SJSA1 (cell line): Measurements from ENCODE around the gene TAF5L. TPM values are rescaled to one million over a fixed set of nuclear protein-coding genes. Genes with fewer than 3 reads are reported as not detected.
A peak's percentile ranks its signal among the peaks of the same experiment; 100 is the strongest.

Source experiments
- DNase-seq, 2 experiments: peaks; one replicate each; pipeline ENCODE4 v3.0.0-alpha.2; 2015 to 2020; ENCODE audit warnings: low spot score in 2 of 2, low read depth in 1 of 2
- H3K27ac ChIP-seq: fragments of 250-450 bp; sonication (Bioruptor Pico); 2 replicates; pipeline ENCODE4 v1.5.1; 2020; ENCODE audit warnings: mild to moderate bottlenecking, moderate library complexity
- H3K27me3 ChIP-seq: fragments of 250-450 bp; sonication (Bioruptor Pico); replicated peaks from 2 replicates; pipeline ENCODE4 v1.5.1; 2020; ENCODE audit warnings: mild to moderate bottlenecking, moderate library complexity
- H3K36me3 ChIP-seq: fragments of 250-450 bp; sonication (Bioruptor Pico); 2 replicates; pipeline ENCODE4 v1.5.1; 2020; ENCODE audit warnings: mild to moderate bottlenecking
- H3K4me1 ChIP-seq: fragments of 250-450 bp; sonication (Bioruptor Pico); replicated peaks from 2 replicates; pipeline ENCODE4 v1.6.1; 2021; ENCODE audit warnings: mild to moderate bottlenecking
- H3K4me3 ChIP-seq: fragments of 250-450 bp; sonication (Bioruptor Pico); 2 replicates; pipeline ENCODE4 v1.5.1; 2020; ENCODE audit warnings: mild to moderate bottlenecking
- H3K9me3 ChIP-seq: fragments of 250-450 bp; sonication (Bioruptor Pico); replicated peaks from 2 replicates; pipeline ENCODE4 v1.5.1; 2020; ENCODE audit warnings: mild to moderate bottlenecking
- total RNA-seq: library from RNA; depleted of rRNA; stranded (reverse); fragments of >200 nt; shearing (Covaris generic); gene quantifications from 2 replicates; pipeline ENCODE4 v1.2.3, GENCODE V29; 2014

Gene TAF5L
- total RNA-seq, 1 experiment from 2014 or later: 25.5 TPM

GRCh38 chr1:229655781-229656180 is 29.9 kb upstream of the TAF5L start:
- no peak overlapping the region for H3K4me3 ChIP-seq
- no peak overlapping the region for H3K27ac ChIP-seq
- H3K9me3 ChIP-seq: no peaks in the 10 kb centered on the region
- no peaks in the 10 kb centered on the region for H3K27me3 ChIP-seq
- no peaks in the 10 kb centered on the region for H3K4me1 ChIP-seq
- DNase-seq: peak in 1 of 2 experiments; percentile 32
- H3K36me3 ChIP-seq: peaks cover 73% of the 10 kb centered on the region

DNA sequence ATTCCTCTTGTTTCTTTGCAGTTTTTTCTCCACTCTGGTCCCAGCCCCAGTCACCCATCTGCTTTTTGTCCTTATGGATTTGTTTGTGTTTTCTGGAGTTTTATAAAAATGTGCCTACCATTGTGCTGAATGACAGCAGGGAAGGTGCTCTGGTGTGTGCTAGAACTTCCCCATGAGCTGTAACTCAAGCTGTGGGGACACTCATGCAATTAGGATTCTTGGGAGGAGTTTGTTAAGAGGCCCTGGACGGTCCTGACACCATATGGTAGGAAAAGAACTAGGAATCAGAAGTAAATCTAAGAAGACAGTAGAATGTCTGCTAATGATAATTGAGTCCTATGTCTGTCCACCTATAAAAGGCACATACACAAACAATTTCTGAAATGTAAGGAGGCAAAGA is 27.5 kb upstream of the TAF5L start:
- Histone ChIP-seq H3K9me3 (no peaks in the 10 kb centered on the region), H3K4me3 (no peak overlapping the region), H3K36me3 (peaks cover 86% of the 10 kb centered on the region), H3K27me3 (no peaks in the 10 kb centered on the region), H3K4me1 (no peaks in the 10 kb centered on the region), H3K27ac (no peak overlapping the region)
- no peak for DNase-seq

DNA sequence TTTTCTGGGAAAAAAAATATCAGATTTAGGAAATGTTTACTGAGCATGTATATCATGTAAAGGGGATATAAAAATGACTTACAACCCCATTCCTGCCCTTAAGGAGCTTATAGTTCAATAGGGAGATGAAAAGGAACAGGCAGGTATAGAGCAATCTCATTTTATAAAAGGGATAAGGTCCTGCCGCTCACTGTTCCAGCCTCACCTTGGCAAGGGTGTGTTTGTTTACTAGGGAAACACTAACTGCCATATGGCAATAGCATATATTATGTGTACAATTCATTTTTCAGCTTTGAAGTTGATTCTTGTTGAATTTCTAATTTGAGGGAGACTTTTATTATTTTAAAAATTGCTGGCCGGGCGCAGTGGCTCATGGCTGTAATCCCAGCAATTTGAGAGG is 25.6 kb upstream of the TAF5L start:
- Histone ChIP-seq H3K4me1 (no peaks in the 10 kb centered on the region), H3K27me3 (no peaks in the 10 kb centered on the region), H3K27ac (no peak overlapping the region), H3K4me3 (no peak overlapping the region), H3K36me3 (peaks cover 86% of the 10 kb centered on the region), H3K9me3 (no peaks in the 10 kb centered on the region)
- DNase-seq: no peak

DNA sequence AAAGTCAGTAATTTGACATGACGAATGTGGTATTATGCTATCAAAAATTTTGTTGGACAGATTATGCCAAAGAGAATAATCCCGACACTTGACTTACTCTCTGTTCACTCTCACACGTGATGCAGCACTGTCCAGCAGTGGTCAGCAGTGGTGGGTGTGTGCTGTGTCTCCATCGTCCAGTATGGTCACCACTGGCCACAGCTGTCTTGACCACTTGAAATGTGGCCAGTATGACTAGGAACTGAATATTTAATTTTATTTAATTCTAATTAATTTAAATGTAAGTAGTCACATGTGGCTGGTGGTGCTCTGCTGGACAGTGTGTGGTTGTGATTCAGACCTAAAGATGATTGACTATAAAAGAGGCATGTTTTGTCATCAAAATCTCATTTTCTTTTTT is 24.1 kb upstream of the TAF5L start:
- H3K36me3 ChIP-seq: peaks cover 88% of the 10 kb centered on the region
- no peak overlapping the region for H3K27ac ChIP-seq
- no peaks in the 10 kb centered on the region for H3K4me1 ChIP-seq
- no peaks in the 10 kb centered on the region for H3K27me3 ChIP-seq
- DNase-seq: no peak
- H3K9me3 ChIP-seq: no peaks in the 10 kb centered on the region
- no peak overlapping the region for H3K4me3 ChIP-seq

- H3K27me3 ChIP-seq: no peaks in the 10 kb centered on the region
- no peak overlapping the region for H3K27ac ChIP-seq
- no peaks in the 10 kb centered on the region for H3K4me1 ChIP-seq
- no peak overlapping the region for H3K4me3 ChIP-seq
- H3K36me3 ChIP-seq: peaks cover 89% of the 10 kb centered on the region
- H3K9me3 ChIP-seq: no peaks in the 10 kb centered on the region
- DNase-seq: no peak
Observed at GRCh38 chr1:229648406-229648805, 22.5 kb upstream of the TAF5L start.

DNA sequence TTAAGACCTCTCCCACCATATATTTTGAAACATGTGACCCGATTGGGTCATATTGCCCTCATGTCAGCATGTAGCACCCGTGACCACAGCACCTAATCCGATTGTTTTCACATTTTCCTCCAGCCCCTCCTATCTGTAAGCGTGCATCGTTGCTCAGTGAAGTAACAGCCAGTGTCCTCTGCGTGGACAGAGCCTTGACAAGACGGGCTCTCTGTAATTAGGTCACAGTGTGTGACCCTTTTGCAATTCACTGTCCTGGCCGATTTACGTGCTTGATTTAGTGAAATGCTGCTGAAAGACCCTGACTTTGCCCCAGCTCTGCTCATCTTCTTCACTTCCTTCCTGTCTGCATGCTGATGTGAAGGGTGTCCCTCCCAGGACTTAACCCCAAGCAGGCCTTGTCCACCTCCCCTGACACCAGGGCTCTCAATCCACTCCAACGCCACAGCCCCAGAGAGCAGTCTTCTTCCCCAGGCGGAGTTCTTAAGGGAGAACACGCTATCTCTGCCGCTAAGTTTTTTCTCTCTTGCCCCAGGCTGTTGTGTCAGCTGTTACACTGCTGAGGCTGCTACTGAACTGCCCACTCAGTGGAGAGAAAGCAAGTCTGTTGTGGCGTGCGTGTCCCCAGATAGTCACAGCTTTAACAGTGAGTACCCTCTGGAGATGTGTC is 19.5 kb upstream of the TAF5L start:
- Histone ChIP-seq H3K36me3 (peaks cover 77% of the 10 kb centered on the region), H3K27me3 (no peaks in the 10 kb centered on the region), H3K9me3 (no peaks in the 10 kb centered on the region), H3K4me3 (no peak overlapping the region), H3K4me1 (no peaks in the 10 kb centered on the region), H3K27ac (no peak overlapping the region)
- no peak for DNase-seq

DNA sequence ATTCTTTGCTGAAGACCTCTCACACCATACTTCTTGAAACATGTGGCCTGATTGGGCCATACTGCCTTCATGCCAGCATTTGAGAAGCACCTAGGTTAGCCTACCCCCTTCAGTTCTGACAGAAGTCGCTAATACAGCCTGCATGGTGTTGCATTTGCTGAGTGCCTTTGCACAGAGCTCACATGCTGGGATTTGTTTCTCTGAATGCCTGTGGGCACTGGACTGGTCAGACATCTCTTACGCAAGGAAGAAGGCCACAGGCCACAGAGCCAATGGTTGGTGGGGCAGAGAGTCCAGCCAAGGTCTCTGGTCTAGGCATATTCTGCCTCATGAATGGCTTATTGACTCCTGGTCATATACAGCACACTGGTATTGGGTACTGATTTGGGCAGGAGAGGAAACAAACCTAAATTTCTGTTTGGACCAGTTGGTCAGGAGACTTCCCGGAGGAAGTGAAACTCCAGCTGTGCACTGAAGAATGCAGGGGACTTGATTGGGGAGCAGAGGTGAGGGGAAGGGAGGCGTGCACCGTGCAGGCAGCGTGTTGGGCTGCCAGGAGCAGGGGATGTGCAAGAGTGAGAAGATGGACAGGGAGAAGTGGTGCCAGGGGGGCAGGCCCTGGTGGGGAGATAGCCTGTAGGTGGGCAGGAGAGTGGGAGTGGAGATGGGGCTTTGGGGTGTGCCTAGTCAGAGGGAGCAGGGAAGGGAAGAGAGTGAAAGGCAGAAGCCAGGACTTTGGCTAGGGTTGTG is 18.2 kb upstream of the TAF5L start:
- H3K9me3 ChIP-seq: no peaks in the 10 kb centered on the region
- no peak overlapping the region for H3K4me3 ChIP-seq
- peaks cover 80% of the 10 kb centered on the region for H3K36me3 ChIP-seq
- H3K27ac ChIP-seq: no peak overlapping the region
- H3K27me3 ChIP-seq: no peaks in the 10 kb centered on the region
- no peak for DNase-seq
- H3K4me1 ChIP-seq: no peaks in the 10 kb centered on the region

DNA sequence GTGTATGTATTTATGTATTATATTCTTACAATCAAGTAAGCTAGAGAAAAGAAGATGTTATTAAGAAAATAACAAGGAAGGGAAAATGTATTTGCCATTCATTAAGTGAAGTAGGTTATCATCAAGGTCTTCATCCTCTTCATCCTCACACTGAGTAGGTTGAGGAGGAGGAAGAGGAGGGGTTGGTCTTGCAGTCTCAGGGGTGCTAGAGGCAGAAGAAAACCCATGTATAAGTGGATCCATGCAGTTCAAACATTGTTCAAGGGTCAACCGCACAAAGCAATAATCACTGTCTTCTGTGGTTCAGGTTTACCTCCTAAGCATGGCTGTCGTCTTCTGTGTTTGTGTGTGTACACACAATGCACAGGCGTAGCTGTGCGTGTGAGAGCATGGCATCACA is 17.0 kb upstream of the TAF5L start:
- H3K27me3 ChIP-seq: no peaks in the 10 kb centered on the region
- no peak overlapping the region for H3K4me3 ChIP-seq
- peaks cover 77% of the 10 kb centered on the region for H3K36me3 ChIP-seq
- no peaks in the 10 kb centered on the region for H3K4me1 ChIP-seq
- H3K27ac ChIP-seq: no peak overlapping the region
- H3K9me3 ChIP-seq: no peaks in the 10 kb centered on the region
- DNase-seq: no peak

DNA sequence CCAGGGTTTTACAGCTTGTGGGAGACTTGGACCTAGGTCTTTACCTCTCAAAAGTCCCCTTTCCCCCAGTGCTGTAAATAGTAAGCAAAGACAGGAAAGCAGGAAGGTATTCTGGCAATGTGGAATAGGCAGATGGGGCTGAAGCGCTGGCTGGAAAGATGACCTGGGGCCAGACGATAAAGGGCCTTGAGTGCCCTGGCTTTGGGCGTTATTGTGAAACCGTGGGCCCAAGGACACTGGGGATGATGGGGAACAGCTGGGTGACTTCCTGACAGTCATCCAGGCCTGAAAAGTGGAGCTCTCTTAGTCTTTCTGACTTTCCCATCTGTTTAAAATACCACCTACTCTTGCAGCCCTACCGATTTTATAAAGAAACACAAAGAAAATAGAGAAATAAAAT is 16.5 kb upstream of the TAF5L start:
- peaks cover 77% of the 10 kb centered on the region for H3K36me3 ChIP-seq
- no peak overlapping the region for H3K27ac ChIP-seq
- no peak overlapping the region for H3K4me3 ChIP-seq
- H3K27me3 ChIP-seq: no peaks in the 10 kb centered on the region
- no peaks in the 10 kb centered on the region for H3K9me3 ChIP-seq
- H3K4me1 ChIP-seq: no peaks in the 10 kb centered on the region
- DNase-seq: no peak

- peaks cover 77% of the 10 kb centered on the region for H3K36me3 ChIP-seq
- H3K9me3 ChIP-seq: no peaks in the 10 kb centered on the region
- H3K27me3 ChIP-seq: no peaks in the 10 kb centered on the region
- no peak overlapping the region for H3K27ac ChIP-seq
- H3K4me3 ChIP-seq: no peak overlapping the region
- DNase-seq: no peak
- H3K4me1 ChIP-seq: no peaks in the 10 kb centered on the region
Observed at GRCh38 chr1:229641306-229641705, 15.4 kb upstream of the TAF5L start.

DNA sequence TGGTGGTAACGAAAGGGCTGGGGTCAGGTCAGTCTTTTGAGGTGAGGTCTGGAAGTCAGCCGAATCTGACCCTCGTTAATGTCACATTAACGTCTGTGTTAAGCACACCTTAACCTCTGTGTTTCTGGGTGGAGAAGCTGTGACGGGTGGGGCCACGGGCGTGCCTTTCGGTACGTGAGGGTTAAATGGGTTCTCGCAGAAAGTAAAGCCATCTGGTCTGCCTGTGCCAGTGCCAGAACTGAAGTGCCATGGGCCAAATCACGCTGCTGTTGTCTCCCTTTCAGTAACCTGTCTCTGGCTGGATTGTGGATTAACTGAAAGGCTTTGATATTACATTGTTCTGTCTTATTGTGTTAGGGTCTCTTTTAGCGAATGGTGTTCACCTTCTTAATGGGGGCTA is 14.5 kb upstream of the TAF5L start:
- DNase-seq: no peak
- H3K27me3 ChIP-seq: no peaks in the 10 kb centered on the region
- H3K36me3 ChIP-seq: peaks cover 77% of the 10 kb centered on the region
- H3K9me3 ChIP-seq: no peaks in the 10 kb centered on the region
- no peaks in the 10 kb centered on the region for H3K4me1 ChIP-seq
- H3K27ac ChIP-seq: no peak overlapping the region
- no peak overlapping the region for H3K4me3 ChIP-seq

GRCh38 chr1:229637746-229638145 is 11.8 kb upstream of the TAF5L start:
- no peaks in the 10 kb centered on the region for H3K27me3 ChIP-seq
- H3K9me3 ChIP-seq: no peaks in the 10 kb centered on the region
- H3K4me3 ChIP-seq: no peak overlapping the region
- H3K4me1 ChIP-seq: no peaks in the 10 kb centered on the region
- H3K27ac ChIP-seq: no peak overlapping the region
- H3K36me3 ChIP-seq: peaks cover 71% of the 10 kb centered on the region
- no peak for DNase-seq

DNA sequence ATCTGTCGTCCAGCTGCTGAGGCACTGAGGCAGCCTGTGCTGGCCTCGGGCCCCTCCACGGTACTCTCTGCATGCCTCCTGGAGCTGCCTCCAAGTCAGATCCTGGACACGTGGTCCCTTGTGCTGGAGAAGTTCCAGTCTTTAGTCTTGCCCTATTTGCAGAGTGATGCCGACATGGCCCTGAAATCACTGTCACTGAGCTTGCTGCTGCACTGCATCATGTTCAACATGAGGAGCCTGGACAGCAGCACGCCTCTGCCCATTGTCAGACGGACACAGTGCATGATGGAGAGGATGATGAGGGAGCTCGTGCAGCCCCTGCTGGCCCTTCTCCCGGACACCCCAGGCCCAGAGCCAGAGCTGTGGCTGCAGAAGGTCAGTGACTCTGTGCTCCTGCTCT is 10.1 kb upstream of the TAF5L start:
- peaks cover 78% of the 10 kb centered on the region for H3K36me3 ChIP-seq
- no peaks in the 10 kb centered on the region for H3K9me3 ChIP-seq

GRCh38 chr1:229631966-229632365 is 6.0 kb upstream of the TAF5L start:
- Histone ChIP-seq H3K4me3 (no peak overlapping the region), H3K27ac (no peak overlapping the region), H3K4me1 (no peaks in the 10 kb centered on the region), H3K9me3 (no peaks in the 10 kb centered on the region), H3K27me3 (no peaks in the 10 kb centered on the region), H3K36me3 (peaks cover 61% of the 10 kb centered on the region)
- no peak for DNase-seq

More for the DNA sequence above, 10.1 kb upstream of the TAF5L start:
- Histone ChIP-seq H3K4me3 (no peak overlapping the region), H3K4me1 (no peaks in the 10 kb centered on the region), H3K27ac (no peak overlapping the region), H3K27me3 (no peaks in the 10 kb centered on the region)
- DNase-seq: no peak
